Astrocyte (in vitro differentiated cells and primary cell): ENCODE results near the gene ENTREP1. TPM values are rescaled to one million over a fixed set of nuclear protein-coding genes. Genes with fewer than 3 reads are reported as not detected.

Experiments
- DNase-seq: peaks from one replicate; pipeline ENCODE4 v3.0.0-alpha.2; 2010; ENCODE audit warnings: low read depth
- FAIRE-seq: peaks from 2 replicates; lab custom pipeline; 2011; peaks lifted over from hg19 to GRCh38; lab: Jason Lieb, UNC
- H2AFZ ChIP-seq: 2 replicates; pipeline ENCODE4 v1.6.0; 2012; ENCODE audit warnings: low read depth, low read length, inconsistent platforms
- H3K27ac ChIP-seq: 2 replicates; pipeline ENCODE4 v1.5.1; 2011; ENCODE audit warnings: low read depth, low read length, inconsistent platforms
- H3K27me3 ChIP-seq: 2 replicates; pipeline ENCODE4 v1.6.0; 2011; ENCODE audit warnings: low read length, inconsistent platforms; ENCODE audit not compliant: insufficient read depth
- H3K36me3 ChIP-seq: 2 replicates; pipeline ENCODE4 v1.5.1; 2011; ENCODE audit warnings: low read length, inconsistent platforms; ENCODE audit not compliant: insufficient read depth
- H3K4me1 ChIP-seq: 2 replicates; pipeline ENCODE4 v1.5.1; 2011; ENCODE audit warnings: low read length, inconsistent platforms; ENCODE audit not compliant: insufficient read depth
- H3K4me2 ChIP-seq: 2 replicates; pipeline ENCODE4 v1.6.0; 2012; ENCODE audit warnings: low read length, inconsistent platforms
- H3K4me3 ChIP-seq: 2 replicates; pipeline ENCODE4 v1.5.1; 2011; ENCODE audit warnings: low read depth, mild to moderate bottlenecking, low read length, inconsistent platforms; ENCODE audit not compliant: insufficient read depth
- H3K79me2 ChIP-seq: 2 replicates; pipeline ENCODE4 v1.6.0; 2012; ENCODE audit warnings: mild to moderate bottlenecking, low read length, inconsistent platforms; ENCODE audit not compliant: insufficient read depth
- H3K9ac ChIP-seq: 2 replicates; pipeline ENCODE4 v1.6.0; 2012; ENCODE audit warnings: mild to moderate bottlenecking, low read length, inconsistent platforms
- H3K9me3 ChIP-seq: 2 replicates; pipeline ENCODE4 v1.5.1; 2012; ENCODE audit warnings: low read depth, mild to moderate bottlenecking, low read length, inconsistent platforms; ENCODE audit not compliant: insufficient read depth
- H4K20me1 ChIP-seq: 2 replicates; pipeline ENCODE4 v1.6.0; 2012; ENCODE audit warnings: low read length, inconsistent platforms; ENCODE audit not compliant: insufficient read depth
- H3K27ac Mint-ChIP-seq: one replicate; pipeline ENCODE4 v1.8.0; 2021; ENCODE audit warnings: mild to moderate bottlenecking, mixed read lengths; ENCODE audit not compliant: unreplicated experiment
- H3K27me3 Mint-ChIP-seq: one replicate; pipeline ENCODE4 v1.8.0; 2021; ENCODE audit warnings: low read depth, mixed read lengths; ENCODE audit not compliant: unreplicated experiment
- H3K36me3 Mint-ChIP-seq: one replicate; pipeline ENCODE4 v1.8.0; 2021; ENCODE audit warnings: low read depth, mixed read lengths; ENCODE audit not compliant: unreplicated experiment
- H3K4me1 Mint-ChIP-seq: one replicate; pipeline ENCODE4 v1.8.0; 2021; ENCODE audit warnings: low read depth, mixed read lengths; ENCODE audit not compliant: unreplicated experiment
- H3K4me3 Mint-ChIP-seq: one replicate; pipeline ENCODE4 v1.8.0; 2021; ENCODE audit warnings: mild to moderate bottlenecking, moderate library complexity, mixed read lengths; ENCODE audit not compliant: unreplicated experiment
- H3K9me3 Mint-ChIP-seq: one replicate; pipeline ENCODE4 v1.8.0; 2021; ENCODE audit warnings: mild to moderate bottlenecking, mixed read lengths; ENCODE audit not compliant: unreplicated experiment
- CTCF ChIP-seq: IDR thresholded peaks from 2 replicates; pipeline ENCODE4 v1.5.1; 2011; ENCODE audit warnings: low read depth, mild to moderate bottlenecking, inconsistent platforms, low read length, moderate library complexity; ENCODE audit not compliant: insufficient read depth
- EZH2 ChIP-seq: IDR thresholded peaks from 2 replicates; pipeline ENCODE4 v1.6.1; 2012; ENCODE audit warnings: mild to moderate bottlenecking, low read length, inconsistent platforms; ENCODE audit not compliant: insufficient read depth
- total RNA-seq: library from RNA; stranded (reverse); gene quantifications from 2 replicates; pipeline ENCODE4 v1.2.1, GENCODE V29; 2021

The ENTREP1 gene
- total RNA-seq, 1 donor from 2014 or later = 3.4 TPM

- H3K27ac ChIP-seq = no peak overlapping the region
These were observed 14.6 kb downstream of the ENTREP1 start for GRCh38 chr9:69339620-69340019.

GRCh38 chr9:69340631-69341030 is 15.6 kb downstream of the ENTREP1 start:
- Mint-ChIP-seq H3K36me3 (no peaks in the 10 kb centered on the region), H3K27ac (no peak overlapping the region)
- H4K20me1 ChIP-seq = no peaks in the 10 kb centered on the region

More at GRCh38 chr9:69339620-69340019, 14.6 kb downstream of the ENTREP1 start:
- H3K27me3 Mint-ChIP-seq = no peaks in the 10 kb centered on the region
- FAIRE-seq = no peak
- no peak overlapping the region for H3K9ac ChIP-seq
- no peak overlapping the region for H2AFZ ChIP-seq
- H3K9me3 ChIP-seq = no peaks in the 10 kb centered on the region
- TF ChIP-seq CTCF (no peak), EZH2 (no peak)
- no peak overlapping the region for H3K4me2 ChIP-seq
- no peak for DNase-seq
- no peak overlapping the region for H3K4me3 Mint-ChIP-seq
- no peaks in the 10 kb centered on the region for H3K9me3 Mint-ChIP-seq
- no peaks in the 10 kb centered on the region for H3K79me2 ChIP-seq
- no peaks in the 10 kb centered on the region for H3K27me3 ChIP-seq
- no peak overlapping the region for H3K4me3 ChIP-seq
- H3K36me3 Mint-ChIP-seq = no peaks in the 10 kb centered on the region
- no peaks in the 10 kb centered on the region for H3K36me3 ChIP-seq
- no peak overlapping the region for H3K27ac Mint-ChIP-seq
- H3K4me1 Mint-ChIP-seq = no peaks in the 10 kb centered on the region
- no peaks in the 10 kb centered on the region for H3K4me1 ChIP-seq
- H4K20me1 ChIP-seq = no peaks in the 10 kb centered on the region

More at GRCh38 chr9:69340631-69341030, 15.6 kb downstream of the ENTREP1 start:
- no peaks in the 10 kb centered on the region for H3K36me3 ChIP-seq
- no peak for TF ChIP-seq EZH2
- no peak for TF ChIP-seq CTCF
- H3K79me2 ChIP-seq = no peaks in the 10 kb centered on the region
- no peak overlapping the region for H2AFZ ChIP-seq
- no peaks in the 10 kb centered on the region for H3K27me3 ChIP-seq
- H3K27ac ChIP-seq = no peak overlapping the region
- DNase-seq = no peak
- H3K9ac ChIP-seq = no peak overlapping the region
- H3K4me3 ChIP-seq = no peak overlapping the region
- Mint-ChIP-seq H3K4me1 (no peaks in the 10 kb centered on the region), H3K9me3 (no peaks in the 10 kb centered on the region), H3K4me3 (no peak overlapping the region), H3K27me3 (no peaks in the 10 kb centered on the region)
- no peaks in the 10 kb centered on the region for H3K4me1 ChIP-seq
- no peaks in the 10 kb centered on the region for H3K9me3 ChIP-seq
- FAIRE-seq = no peak
- H3K4me2 ChIP-seq = no peak overlapping the region
